Thymus (tissue), 11 donors: ENCODE measurements around the gene SLC2A9. TPM values are rescaled to one million over a fixed set of nuclear protein-coding genes. Genes with fewer than 3 reads are reported as not detected.
"Not testable (repeated sequence)": the region's sequence is repeated elsewhere in the genome, so short reads cannot be mapped to it uniquely, and the experiment has no call there.

ENCODE experiments used
- DNase-seq, 9 donors: peaks; one replicate each; pipeline ENCODE4 v3.0.0-alpha.2; 2013; ENCODE audit warnings: low spot score in 9 of 9, low read depth in 6 of 9, missing footprints in 1 of 9
- H3K27ac ChIP-seq, 2 donors: one replicate each; pipeline ENCODE4 v1.5.1; 2013; ENCODE audit warnings: control low read depth in 1 of 2, low read depth in 1 of 2, low read length in 1 of 2, mild to moderate bottlenecking in 1 of 2, moderate library complexity in 1 of 2
- H3K27me3 ChIP-seq, 2 donors: one replicate each; pipeline ENCODE4 v1.5.1; 2013; ENCODE audit warnings: low read length in 1 of 2; ENCODE audit not compliant: control insufficient read depth in 2 of 2, insufficient read depth in 1 of 2
- H3K36me3 ChIP-seq, 2 donors: one replicate each; pipeline ENCODE4 v1.5.1; 2013; ENCODE audit warnings: low read length in 1 of 2, mild to moderate bottlenecking in 1 of 2, moderate library complexity in 1 of 2; ENCODE audit not compliant: control insufficient read depth in 2 of 2, insufficient read depth in 2 of 2
- H3K4me1 ChIP-seq, 2 donors: one replicate each; pipeline ENCODE4 v1.5.1; 2013; ENCODE audit warnings: low read length in 2 of 2; ENCODE audit not compliant: control insufficient read depth in 2 of 2, insufficient read depth in 2 of 2
- H3K4me3 ChIP-seq, 2 donors: one replicate each; pipeline ENCODE4 v1.5.1; 2013; ENCODE audit warnings: low read length in 2 of 2, control low read depth in 1 of 2, mild to moderate bottlenecking in 1 of 2
- H3K9me3 ChIP-seq, 2 donors: one replicate each; pipeline ENCODE4 v1.5.1; 2013; ENCODE audit warnings: low read length in 1 of 2, mild to moderate bottlenecking in 1 of 2; ENCODE audit not compliant: control insufficient read depth in 2 of 2, insufficient read depth in 1 of 2
- WGBS: extraction: QIAGEN DNeasy Blood & Tissue Kit; methylation state at CpG from one replicate; pipeline ENCODE4 v1.1.7; 2013; 5-methylcytosine and 5-hydroxymethylcytosine counted together
- polyA plus RNA-seq: library from polyadenylated mRNA; stranded (reverse); fragments of 200-250 nt; gene quantifications from one replicate; pipeline ENCODE4 v1.2.3, GENCODE V29; 2013
- total RNA-seq: library from RNA; stranded (reverse); fragments of 120-200 nt; gene quantifications from one replicate; pipeline ENCODE4 v1.2.4, GENCODE V29; 2013
- donor health status: healthy.

Gene SLC2A9
- total and polyA plus RNA-seq, 2 donors: 3.5 to 8.6 TPM

DNA sequence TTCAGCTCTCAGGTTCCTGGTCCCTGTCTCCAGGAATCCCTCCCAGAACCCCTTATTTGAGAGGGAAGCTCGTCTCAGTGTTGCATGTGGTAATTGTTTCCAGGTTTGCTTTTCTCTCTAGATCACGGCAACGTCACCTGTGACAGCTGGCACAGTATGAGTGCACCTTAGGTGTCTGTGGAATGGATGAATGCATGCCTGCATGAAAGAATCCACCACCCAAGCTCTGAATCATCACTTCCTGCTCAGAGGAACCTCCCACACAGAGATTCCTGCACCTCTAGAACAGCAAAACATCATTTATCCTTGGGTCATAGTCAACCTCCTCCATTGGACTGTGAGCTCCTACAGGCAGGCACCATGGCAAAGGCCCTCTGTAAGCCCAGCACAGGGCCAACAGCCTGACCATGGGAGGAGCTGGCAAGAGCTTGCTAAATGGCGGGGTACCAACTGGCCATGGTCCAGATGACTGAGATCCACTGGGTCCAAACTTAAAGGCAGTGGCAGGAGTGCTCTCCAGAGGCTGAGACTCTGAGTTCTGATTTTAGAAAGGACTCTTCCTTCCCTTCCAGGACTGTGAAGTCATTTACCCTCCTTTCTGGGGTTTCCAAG is 116.2 kb downstream of the SLC2A9 start:
- Histone ChIP-seq H3K4me1 (no peaks in the 10 kb centered on the region), H3K27ac (no peak overlapping the region), H3K36me3 (no peaks in the 10 kb centered on the region), H3K27me3 (no peaks in the 10 kb centered on the region), H3K9me3 (no peaks in the 10 kb centered on the region), H3K4me3 (no peak overlapping the region)
- 92% methylated on average over 4 of the region's 4 CpGs for WGBS
- DNase-seq: no peak

DNA sequence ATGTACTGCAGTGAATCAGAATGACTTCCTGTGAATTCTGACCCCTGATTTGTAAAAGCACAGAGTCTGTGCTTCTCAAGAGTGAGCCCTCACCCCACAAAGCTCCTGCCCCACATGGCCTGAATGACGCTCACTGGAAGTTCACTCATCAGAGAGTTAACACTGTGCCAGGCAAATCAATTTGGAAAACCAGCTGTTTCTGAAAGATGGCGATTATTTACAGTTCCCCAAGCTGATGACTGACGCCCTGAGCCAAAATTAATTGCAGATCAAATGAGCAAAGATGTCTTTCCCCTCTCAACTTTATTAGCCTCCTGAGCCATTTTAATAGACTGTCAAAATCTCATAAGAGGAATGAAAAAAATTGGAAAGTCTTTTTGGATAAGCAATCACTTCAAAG is 118.0 kb downstream of the SLC2A9 start:
- WGBS: 96% methylated on average over 3 of the region's 3 CpGs

DNA sequence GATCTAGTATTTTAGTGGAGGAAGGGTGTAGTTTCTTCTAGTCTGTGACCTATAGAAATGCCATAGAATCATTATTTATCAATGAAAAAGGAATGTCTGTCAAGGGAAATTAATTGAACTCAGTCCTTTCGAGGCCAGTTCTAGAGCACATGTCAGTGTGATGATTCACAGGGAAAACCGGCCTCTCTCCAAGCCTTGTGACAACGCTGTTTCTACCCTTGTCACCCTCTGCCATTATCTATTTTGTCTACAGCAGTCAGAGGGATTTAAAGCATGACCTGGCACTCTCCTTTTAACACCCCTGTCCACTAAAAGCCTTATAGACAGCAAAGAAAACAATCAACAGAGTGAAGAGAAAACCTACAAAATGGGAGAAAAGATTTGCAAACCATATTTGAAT is 120.0 kb downstream of the SLC2A9 start:
- Histone ChIP-seq H3K27ac (no peak overlapping the region), H3K27me3 (peaks cover 0 to 9% of the 10 kb centered on the region in 2 donors), H3K4me1 (no peaks in the 10 kb centered on the region), H3K4me3 (no peak overlapping the region), H3K9me3 (no peaks in the 10 kb centered on the region), H3K36me3 (no peaks in the 10 kb centered on the region)
- 94% methylated on average over 3 of the region's 3 CpGs for WGBS
- no peak for DNase-seq

More for the DNA sequence above, 118.0 kb downstream of the SLC2A9 start:
- no peak for DNase-seq
- Histone ChIP-seq H3K36me3 (no peaks in the 10 kb centered on the region), H3K27ac (no peak overlapping the region), H3K4me3 (no peak overlapping the region), H3K4me1 (no peaks in the 10 kb centered on the region), H3K27me3 (peaks cover 0 to 9% of the 10 kb centered on the region in 2 donors), H3K9me3 (no peaks in the 10 kb centered on the region)

DNA sequence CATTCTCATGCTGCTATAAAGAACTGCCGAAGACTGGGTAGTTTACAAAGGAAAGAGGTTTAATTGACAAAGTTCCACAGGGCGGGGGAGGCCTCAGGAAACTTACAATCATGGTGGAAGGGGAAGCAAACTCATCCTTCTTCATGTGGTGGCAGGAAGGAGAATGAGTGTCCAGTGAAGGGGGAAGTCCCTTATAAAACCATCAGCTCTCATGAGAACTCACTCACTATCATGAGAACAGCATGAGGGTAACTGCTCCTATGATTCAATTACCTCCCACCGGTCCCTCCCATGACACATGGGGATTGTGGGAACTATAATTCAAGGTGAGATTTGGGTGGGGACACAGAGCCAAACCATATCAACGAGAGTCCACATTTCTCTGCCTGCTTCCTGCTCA is 120.7 kb downstream of the SLC2A9 start:
- not testable (repeated sequence) for H3K27ac ChIP-seq, H3K4me3 ChIP-seq, H3K4me1 ChIP-seq, H3K27me3 ChIP-seq, DNase-seq, H3K36me3 ChIP-seq, H3K9me3 ChIP-seq
- WGBS: 66% methylated on average over 4 of the region's 4 CpGs

DNA sequence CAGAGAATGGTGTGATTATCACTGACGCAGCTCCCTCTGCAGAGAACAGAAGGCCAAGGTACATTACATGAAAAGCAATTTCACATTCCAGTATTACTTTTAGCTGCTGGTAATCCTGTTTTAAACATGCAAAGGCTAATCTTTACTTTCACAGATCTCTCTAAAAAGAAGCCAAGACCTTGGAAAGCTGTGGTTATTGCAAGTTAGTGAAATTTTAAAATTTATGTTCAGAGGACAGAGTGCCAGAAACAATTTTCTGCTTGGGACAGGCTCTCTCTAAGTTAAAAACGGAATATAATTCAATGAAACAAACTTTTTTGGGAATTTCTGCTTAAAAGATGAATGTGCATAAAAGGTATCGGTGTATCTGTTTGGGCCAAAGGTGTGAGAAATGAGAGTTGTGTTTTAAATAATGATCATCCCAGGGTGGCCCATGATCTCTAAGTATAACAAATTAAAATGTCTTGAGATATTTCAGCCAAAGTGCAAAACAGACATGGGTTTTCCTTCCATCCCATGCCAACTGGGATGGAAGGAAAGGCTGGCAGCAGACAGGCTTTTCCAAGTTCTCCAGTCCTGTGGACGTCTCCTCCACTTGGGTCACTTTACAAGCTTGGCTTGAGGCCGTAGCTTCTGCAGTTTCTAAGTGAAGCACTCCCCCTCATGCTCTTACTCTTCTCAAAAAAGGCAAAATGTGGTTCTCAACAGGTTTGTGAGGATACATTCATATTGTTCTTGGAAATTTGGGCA is 121.8 kb downstream of the SLC2A9 start:
- Histone ChIP-seq H3K4me1 (no peaks in the 10 kb centered on the region), H3K4me3 (no peak overlapping the region), H3K27me3 (peaks cover 0 to 11% of the 10 kb centered on the region in 2 donors), H3K36me3 (no peaks in the 10 kb centered on the region), H3K9me3 (no peaks in the 10 kb centered on the region), H3K27ac (no peak overlapping the region)
- no peak for DNase-seq
- WGBS: 93% methylated on average over 5 of the region's 5 CpGs

DNA sequence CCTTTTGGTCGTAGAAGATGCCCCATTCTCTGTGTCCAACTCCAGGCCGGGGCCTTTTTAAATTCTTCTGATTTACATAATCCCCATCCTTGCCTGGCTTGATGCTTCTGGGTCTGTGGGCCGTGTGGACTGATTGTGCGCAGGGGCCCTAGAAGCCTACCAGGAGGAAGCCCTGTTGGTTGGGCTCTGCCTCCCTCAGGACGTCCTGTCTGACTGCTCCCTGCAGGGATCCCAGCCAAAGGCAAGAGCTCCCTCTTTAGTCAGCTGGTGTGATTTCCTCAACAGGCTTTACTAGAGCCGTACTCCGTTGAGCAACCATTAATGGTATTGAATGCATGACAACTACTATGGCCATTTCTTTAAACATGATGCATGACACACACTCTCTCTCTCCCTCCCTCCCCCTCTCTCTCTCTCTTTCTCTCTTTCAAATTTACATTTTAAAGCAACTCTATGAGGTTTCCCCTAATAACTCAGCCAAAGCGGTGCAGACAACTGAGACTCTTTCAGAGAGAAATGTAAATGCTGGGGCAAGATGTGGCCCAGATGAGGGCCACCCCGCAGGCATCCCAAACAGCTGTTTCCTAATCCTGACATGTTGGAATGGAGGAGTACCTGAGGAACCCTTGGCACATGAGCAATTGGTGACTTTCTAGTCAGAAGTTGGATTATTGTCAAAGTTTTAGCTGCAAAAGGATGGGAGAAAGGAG is 122.5 kb downstream of the SLC2A9 start:
- Histone ChIP-seq H3K4me1 (no peaks in the 10 kb centered on the region), H3K27ac (no peak overlapping the region), H3K27me3 (peaks cover 0 to 11% of the 10 kb centered on the region in 2 donors), H3K4me3 (no peak overlapping the region), H3K9me3 (no peaks in the 10 kb centered on the region), H3K36me3 (no peaks in the 10 kb centered on the region)
- 69% methylated on average over 9 of the region's 9 CpGs for WGBS
- peak in 4 of 9 donors; percentile 5 to 25 (median 17) for DNase-seq

DNA sequence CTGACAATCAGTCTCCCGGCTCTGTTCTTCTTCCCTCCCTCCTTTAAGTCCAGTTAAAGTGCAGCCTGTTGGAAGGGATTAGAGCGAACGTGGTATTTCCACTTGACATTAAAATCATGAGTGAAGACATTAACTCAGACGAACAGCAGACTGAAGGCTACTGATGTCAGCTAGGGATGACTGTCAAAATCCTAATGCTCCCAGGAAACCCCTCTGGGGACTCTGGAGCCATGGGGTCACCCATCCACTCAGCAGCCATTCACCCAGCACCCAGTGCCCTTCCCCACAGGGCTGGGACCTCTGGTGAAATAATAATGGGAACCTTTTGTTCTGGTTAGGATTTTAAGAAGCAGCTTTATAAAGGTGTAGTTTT is 126.0 kb downstream of the SLC2A9 start:
- WGBS: 88% methylated on average over 4 of the region's 4 CpGs
- no peaks in the 10 kb centered on the region for H3K36me3 ChIP-seq
- H3K4me3 ChIP-seq: no peak overlapping the region
- H3K27ac ChIP-seq: no peak overlapping the region
- H3K27me3 ChIP-seq: peaks cover 0 to 17% of the 10 kb centered on the region in 2 donors
- H3K9me3 ChIP-seq: no peaks in the 10 kb centered on the region
- no peaks in the 10 kb centered on the region for H3K4me1 ChIP-seq
- no peak for DNase-seq

DNA sequence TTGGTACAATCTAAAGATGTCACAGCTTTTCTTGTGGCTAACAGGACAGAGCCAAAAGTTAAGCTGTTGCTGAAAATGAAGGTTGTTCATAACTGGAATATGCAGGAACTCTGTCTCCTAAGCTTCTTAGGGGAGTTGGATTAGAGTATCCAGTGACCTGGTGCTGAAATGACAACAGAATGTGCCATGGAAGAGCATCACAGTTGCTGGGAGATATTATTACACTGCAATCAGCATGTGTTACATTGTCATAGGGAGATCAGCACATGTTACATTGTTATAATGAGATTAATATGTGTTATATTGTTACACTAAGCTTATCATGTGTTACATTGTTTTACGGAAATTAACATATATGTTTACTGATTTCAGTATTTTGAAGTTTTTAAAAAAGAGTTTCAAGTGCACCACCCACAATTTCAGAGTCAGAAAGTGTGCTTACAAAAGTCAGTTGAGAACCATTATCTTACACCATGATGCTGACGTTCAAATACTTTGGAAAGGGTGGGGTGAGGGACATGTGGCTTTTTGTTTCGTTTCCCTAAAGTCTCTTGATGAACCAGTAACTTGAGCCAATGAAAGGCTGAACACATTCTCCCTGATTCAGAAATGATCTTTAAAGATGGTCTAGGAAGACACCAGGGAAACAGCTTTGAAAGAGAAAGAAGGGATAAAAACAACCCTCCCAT is 126.5 kb downstream of the SLC2A9 start:
- Histone ChIP-seq H3K4me3 (no peak overlapping the region), H3K27me3 (peaks cover 0 to 17% of the 10 kb centered on the region in 2 donors), H3K4me1 (no peaks in the 10 kb centered on the region), H3K36me3 (no peaks in the 10 kb centered on the region), H3K27ac (no peak overlapping the region), H3K9me3 (no peaks in the 10 kb centered on the region)
- DNase-seq: no peak
- WGBS: 90% methylated on average over 3 of the region's 3 CpGs
